IPS DF 4.7 (cell line): ENCODE measurements around the gene ZNF132.
A peak's percentile ranks its signal among the peaks of the same experiment; 100 is the strongest.

ENCODE experiments used
- DNase-seq: peaks from one replicate; pipeline ENCODE4 v3.0.0-alpha.2; 2013; ENCODE audit warnings: low spot score; ENCODE audit errors: extremely low read depth

Gene ZNF132

GRCh38 chr19:58388175-58388526, 51.8 kb downstream of the ZNF132 start:
- no peak for DNase-seq

DNA sequence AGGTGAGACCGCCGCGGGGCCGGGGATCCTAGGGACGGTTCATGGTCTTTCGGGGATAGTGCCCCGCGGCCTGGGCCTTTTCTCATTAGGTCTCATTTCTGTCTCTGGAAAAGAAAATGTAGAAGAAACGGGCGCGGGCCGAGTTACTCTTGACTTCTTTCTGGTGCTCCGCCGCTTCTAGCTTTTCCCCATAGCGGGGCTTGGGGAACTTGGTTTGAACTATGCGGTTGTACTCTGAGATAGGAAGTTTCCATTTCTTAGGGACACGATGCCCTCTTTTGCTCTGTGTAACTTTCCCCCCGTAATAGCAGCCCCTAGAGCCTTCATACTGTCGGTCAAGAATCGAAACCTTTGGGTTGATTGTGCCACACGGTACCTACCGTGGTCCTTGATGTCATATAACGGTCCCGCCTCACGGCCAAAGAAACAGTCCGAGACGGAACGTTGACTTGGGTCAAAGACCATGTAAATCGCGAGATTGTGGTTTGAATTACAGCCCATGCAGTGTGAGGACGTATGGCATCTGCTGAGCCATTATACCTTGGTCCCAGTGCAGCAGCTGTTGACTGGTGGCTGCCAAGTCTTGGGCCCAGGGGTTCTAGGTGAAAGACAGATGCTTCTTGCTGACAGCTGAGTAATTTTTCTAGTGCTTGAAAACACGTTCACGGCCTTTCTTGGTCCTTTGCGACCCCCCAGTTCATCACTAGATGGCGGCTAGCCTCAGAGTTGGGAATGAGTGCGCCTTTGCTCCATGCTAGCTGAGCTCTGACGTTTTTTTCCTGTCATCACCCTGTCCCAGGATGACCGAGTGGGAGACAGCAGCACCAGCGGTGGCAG, 52.4 kb downstream of the ZNF132 start:
- DNase-seq, result no peak

- peak; percentile 99 for DNase-seq
These were observed 53.2 kb downstream of the ZNF132 start, which contains the start of gene RPS5 for GRCh38 chr19:58386576-58387337. Gene RPS5, plus strand, starts transcription at chr19:58387269. Its CDS starts 869 bp downstream, at chr19:58388138.

GRCh38 chr19:58385891-58386575, 53.9 kb downstream of the ZNF132 start:
- DNase-seq, result no peak

- DNase-seq, result no peak
These were observed 54.6 kb downstream of the ZNF132 start for GRCh38 chr19:58385313-58385890.

GRCh38 chr19:58382997-58383603, 56.9 kb downstream of the ZNF132 start:
- no peak for DNase-seq
